NCI-H510A treated with DMSO at 0.1 percent for 48 hours (cell line): ENCODE data around the gene FER1L5.

Experiments
- DNase-seq: peaks from one replicate; lab custom pipeline; 2025; lab: John Stamatoyannopoulos, UW

Gene FER1L5

GRCh38 chr2:96642564-96643360 lies at the start of gene FER1L5:
Gene FER1L5, plus strand, starts transcription at chr2:96642764. Its CDS starts 73 bp downstream, at chr2:96642837.
- DNase-seq = no peak

- DNase-seq = no peak
These were observed 48.3 kb upstream of the FER1L5 start for GRCh38 chr2:96594282-96594681.

GRCh38 chr2:96594691-96595152 lies 47.8 kb upstream of the FER1L5 start:
- no peak for DNase-seq

- no peak for DNase-seq
These were observed 46.0 kb upstream of the FER1L5 start for GRCh38 chr2:96596596-96596995.

- DNase-seq = no peak
These were observed 42.6 kb upstream of the FER1L5 start for GRCh38 chr2:96599941-96600340.

- no peak for DNase-seq
These were observed 40.9 kb upstream of the FER1L5 start for GRCh38 chr2:96601382-96602292.

GRCh38 chr2:96602330-96602823 lies 40.2 kb upstream of the FER1L5 start:
- DNase-seq = no peak

GRCh38 chr2:96604104-96604503 lies 38.5 kb upstream of the FER1L5 start:
- no peak for DNase-seq

GRCh38 chr2:96608469-96609455 lies 33.8 kb upstream of the FER1L5 start:
- no peak for DNase-seq

GRCh38 chr2:96616128-96616527 lies 26.4 kb upstream of the FER1L5 start:
- no peak for DNase-seq

- DNase-seq = no peak
These were observed 26.0 kb upstream of the FER1L5 start for GRCh38 chr2:96616535-96616934.

- no peak for DNase-seq
These were observed 25.6 kb upstream of the FER1L5 start for GRCh38 chr2:96617012-96617411.

GRCh38 chr2:96618596-96619283 lies 23.8 kb upstream of the FER1L5 start:
- no peak for DNase-seq

- DNase-seq = no peak
These were observed 20.0 kb upstream of the FER1L5 start for GRCh38 chr2:96622544-96622943.

GRCh38 chr2:96623116-96623515 lies 19.4 kb upstream of the FER1L5 start:
- DNase-seq = no peak

GRCh38 chr2:96625571-96626552 lies 16.7 kb upstream of the FER1L5 start:
- DNase-seq = no peak

- DNase-seq = no peak
These were observed 16.0 kb upstream of the FER1L5 start for GRCh38 chr2:96626553-96626942.

GRCh38 chr2:96631804-96632435 lies 10.6 kb upstream of the FER1L5 start:
- no peak for DNase-seq

GRCh38 chr2:96633641-96634040 lies 8.9 kb upstream of the FER1L5 start:
- no peak for DNase-seq
